DLD1 (cell line): ENCODE results near the gene COL5A1.

Source experiments
- in situ Hi-C: cut with HindIII; loops from 2 replicates; pipeline ENCODE4 v1.10.0; 2017; ENCODE audit warnings: low sequenced_read_pairs

The COL5A1 gene

GRCh38 chr9:134779640-134780039, 138.0 kb downstream of the COL5A1 start:
- in situ Hi-C loops: no loop called here

- in situ Hi-C loops: no loop called here
These were observed 140.1 kb downstream of the COL5A1 start for GRCh38 chr9:134781591-134782302.

GRCh38 chr9:134782921-134783698, 141.5 kb downstream of the COL5A1 start:
- in situ Hi-C loops: no loop called here

DNA sequence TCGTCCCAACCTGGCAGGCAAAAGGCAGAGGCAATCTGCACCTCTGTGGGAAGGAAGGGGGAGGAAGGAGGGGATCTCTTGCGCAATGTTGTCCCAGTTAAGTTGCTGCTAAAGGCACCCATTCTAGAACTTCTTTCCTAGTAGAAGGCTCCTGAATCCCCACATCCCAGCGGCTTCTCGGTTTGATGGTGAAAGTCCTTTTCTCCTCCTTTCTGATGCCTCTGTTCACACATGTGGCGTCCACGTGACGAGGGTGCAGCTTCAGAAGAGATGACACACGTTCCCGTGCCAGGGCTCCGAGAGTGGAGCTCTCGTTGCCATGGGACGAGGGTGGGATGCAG, 142.1 kb downstream of the COL5A1 start:
- in situ Hi-C loops: no loop called here

- in situ Hi-C loops: no loop called here
These were observed 143.1 kb downstream of the COL5A1 start for GRCh38 chr9:134784577-134785305.

- in situ Hi-C loops: no loop called here
These were observed 143.9 kb downstream of the COL5A1 start for GRCh38 chr9:134785325-134786108.

- in situ Hi-C loops: no loop called here
These were observed 146.3 kb downstream of the COL5A1 start for GRCh38 chr9:134787601-134788531.

- in situ Hi-C loops: no loop called here
These were observed 147.6 kb downstream of the COL5A1 start for GRCh38 chr9:134789168-134789567.

- in situ Hi-C loops: no loop called here
These were observed 149.4 kb downstream of the COL5A1 start for GRCh38 chr9:134791009-134791408.

DNA sequence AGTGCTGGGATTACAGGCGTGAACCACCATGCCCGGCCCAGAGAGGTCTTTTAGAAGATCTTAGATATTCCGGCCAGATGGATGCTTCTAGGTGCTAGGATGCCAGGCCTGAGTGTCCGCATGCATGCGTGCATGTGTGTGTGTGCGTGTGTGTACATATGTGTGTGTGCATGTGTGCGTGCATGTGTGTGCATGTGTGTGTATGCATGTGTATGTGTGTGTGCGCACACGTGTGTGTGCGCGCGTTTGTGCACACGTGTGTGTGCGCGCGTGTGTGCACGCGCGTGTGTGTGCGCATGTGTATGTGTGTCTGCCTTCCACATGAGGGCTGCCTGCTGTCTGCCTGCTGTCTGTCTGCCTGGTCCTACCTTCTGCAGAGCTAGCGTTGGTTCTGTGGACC, 151.0 kb downstream of the COL5A1 start:
- in situ Hi-C loops: no loop called here

GRCh38 chr9:134793288-134794188, 151.9 kb downstream of the COL5A1 start:
- in situ Hi-C loops: no loop called here

DNA sequence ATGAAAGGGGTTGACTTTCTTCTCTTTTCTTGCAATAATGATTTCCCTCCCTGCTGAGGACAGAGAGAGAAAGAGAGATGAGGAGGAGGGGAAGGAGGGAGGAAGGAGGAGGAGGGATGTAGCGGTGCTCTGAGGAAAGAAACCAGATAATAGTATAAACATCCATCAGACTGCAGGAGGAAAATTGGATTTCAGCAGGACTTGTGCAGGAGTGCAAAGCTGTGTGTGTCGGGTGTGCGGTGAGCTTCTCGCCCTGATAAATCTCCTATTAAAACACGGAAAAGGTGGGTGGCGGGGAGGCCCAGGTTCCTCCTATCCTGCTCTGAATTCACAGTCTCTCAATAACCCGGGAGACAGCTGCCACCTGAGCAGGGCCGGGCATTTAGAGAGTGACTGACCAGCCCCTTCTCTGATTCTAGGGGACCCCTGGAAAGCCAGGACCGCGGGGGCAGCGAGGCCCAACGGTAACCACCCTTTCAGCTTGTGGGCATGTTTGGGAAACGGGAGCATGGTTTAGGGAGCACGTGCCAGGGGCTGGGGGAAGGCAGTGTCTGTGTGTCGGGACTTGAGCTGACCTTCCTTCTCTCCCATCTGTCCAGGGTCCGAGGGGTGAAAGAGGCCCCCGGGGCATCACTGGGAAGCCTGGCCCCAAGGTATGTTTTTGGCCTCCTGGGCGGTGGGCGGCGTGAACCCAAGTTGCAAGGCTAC, 153.2 kb downstream of the COL5A1 start:
- in situ Hi-C loops: no loop called here

- in situ Hi-C loops: no loop called here
These were observed 153.8 kb downstream of the COL5A1 start for GRCh38 chr9:134795446-134795845.

DNA sequence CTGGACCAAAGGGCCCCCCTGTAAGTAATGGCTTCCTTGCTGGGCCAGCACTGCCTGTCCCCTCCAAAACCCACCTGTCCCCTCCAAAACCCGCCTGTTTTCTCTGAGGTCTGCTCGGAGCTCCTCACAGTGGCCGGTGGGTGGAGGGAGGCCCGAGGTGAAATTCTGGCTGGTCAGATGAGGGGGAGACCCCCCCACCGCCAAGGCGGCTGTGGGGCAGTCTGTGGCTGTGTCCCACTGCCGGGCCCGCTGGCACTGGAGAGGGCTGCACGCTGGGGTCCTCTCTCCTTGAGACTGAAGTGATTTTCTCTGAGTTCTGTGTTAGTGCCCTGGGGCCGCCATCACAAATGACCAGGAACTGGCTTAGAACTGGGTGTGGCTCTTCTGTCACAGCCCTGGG, 155.3 kb downstream of the COL5A1 start:
- in situ Hi-C loops: no loop called here

DNA sequence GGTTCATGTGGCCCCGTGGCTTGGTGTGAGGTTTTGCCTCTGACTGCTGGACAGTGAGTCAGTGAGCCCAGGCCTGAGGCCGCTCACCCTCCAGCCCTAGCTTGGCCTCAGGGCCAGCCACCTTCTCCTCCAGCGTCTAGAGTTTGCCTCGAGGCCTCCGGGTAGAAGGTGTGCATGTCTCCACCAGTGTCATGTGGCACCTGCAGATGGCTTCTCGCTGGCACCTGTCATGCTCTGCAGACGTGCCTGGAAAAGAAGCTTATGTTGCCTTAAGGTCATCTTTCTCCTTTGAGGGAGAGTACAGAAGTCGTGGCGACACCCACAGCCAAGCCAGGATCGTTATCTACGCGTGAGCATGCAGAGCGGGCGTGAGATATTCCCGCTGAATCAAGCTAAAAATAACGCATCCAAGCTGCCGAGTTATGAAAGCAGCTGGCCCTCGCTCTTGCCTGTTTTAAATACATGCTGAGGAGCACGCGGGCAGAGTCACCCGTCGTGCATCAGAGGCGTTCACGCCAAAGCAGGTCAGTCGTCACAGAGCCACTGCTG, 159.3 kb downstream of the COL5A1 start:
- in situ Hi-C loops: no loop called here

- in situ Hi-C loops: no loop called here
These were observed 160.7 kb downstream of the COL5A1 start for GRCh38 chr9:134802216-134802795.

DNA sequence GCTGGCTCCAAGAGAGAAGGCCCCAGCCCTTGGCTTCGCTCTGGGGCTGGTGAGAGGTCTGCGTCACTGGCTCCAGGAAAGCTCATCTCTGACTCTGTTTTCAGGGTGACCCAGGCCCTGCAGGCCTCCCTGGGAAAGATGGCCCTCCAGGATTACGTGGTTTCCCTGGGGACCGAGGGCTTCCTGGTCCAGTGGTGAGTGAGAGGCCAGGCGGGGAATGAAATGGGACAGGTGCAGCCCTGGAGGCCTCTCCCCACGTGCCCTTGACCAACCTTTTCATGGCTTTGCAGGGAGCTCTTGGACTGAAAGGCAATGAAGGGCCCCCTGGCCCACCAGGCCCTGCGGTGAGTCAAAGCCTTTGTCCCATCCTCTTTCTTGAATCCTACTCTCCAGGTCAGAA, 163.3 kb downstream of the COL5A1 start:
- in situ Hi-C loops: no loop called here
